ENCODE measurements around the gene CAMSAP1.

CAMSAP1 gene

DNA sequence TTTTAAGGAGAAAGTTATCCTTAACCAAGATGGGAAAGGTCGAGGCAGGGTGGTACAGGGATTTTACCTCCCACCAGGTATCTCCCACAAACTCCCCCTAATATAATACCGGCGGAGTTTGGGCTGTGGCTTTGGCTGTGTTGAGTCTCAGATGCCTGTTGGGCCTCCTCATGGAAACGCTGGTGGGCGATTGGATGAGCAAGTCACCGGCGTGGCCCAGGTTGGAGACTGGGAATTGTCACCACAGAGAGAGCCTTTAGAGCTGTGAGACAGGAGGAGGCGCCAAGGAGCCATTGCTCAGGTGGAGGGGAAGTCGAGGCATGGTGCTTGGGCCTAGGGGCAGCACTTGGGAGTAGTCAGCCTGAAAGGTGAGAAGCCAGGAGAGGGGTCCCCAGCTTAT lies 3.4 kb upstream of the CAMSAP1 start:
- Histone ChIP-seq H3K27me3 (ENCODE audit: control insufficient read depth, insufficient read depth, low read length) (no peaks in the 10 kb centered on the region), H3K9ac (ENCODE audit: low read length) (no peak overlapping the region), H3K4me1 (ENCODE audit: control insufficient read depth, insufficient read depth, low read length) (peaks cover 7% of the 10 kb centered on the region), H3K9me3 (ENCODE audit: control insufficient read depth, insufficient read depth, low read depth, low read length) (peaks cover 41% of the 10 kb centered on the region), H3K27ac (ENCODE audit: low read depth, low read length) (no peak overlapping the region), H3K4me3 (ENCODE audit: low read depth, low read length) (no peak overlapping the region), H3K36me3 (ENCODE audit: control insufficient read depth, insufficient read depth, low read length) (peaks cover 55% of the 10 kb centered on the region)

DNA sequence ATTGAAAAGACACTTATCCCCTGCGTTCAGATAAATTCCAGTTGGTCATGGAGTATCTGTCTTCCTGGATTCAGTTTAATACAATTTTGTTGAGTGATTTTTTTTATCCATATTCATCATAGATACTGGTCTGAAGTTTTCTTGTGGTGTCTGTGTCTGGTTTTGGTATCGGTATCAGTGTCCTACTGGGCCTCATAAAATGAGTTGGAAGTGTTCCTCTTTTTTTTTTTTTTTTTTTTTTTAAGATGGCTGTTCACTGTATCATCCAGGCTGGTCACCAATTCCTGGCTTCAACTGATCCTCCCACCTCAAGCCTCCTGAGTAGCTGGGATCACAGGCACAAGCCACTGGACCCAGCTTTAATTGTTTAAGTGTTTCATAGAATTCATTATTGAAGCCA lies 2.9 kb upstream of the CAMSAP1 start:
- H3K4me1 ChIP-seq (ENCODE audit: control insufficient read depth, insufficient read depth, low read length), result peaks cover 11% of the 10 kb centered on the region
- peaks cover 50% of the 10 kb centered on the region for H3K36me3 ChIP-seq (ENCODE audit: control insufficient read depth, insufficient read depth, low read length)
- H3K4me3 ChIP-seq (ENCODE audit: low read depth, low read length), result no peak overlapping the region
- H3K9ac ChIP-seq (ENCODE audit: low read length), result no peak overlapping the region
- no peaks in the 10 kb centered on the region for H3K27me3 ChIP-seq (ENCODE audit: control insufficient read depth, insufficient read depth, low read length)
- no peak overlapping the region for H3K27ac ChIP-seq (ENCODE audit: low read depth, low read length)
- H3K9me3 ChIP-seq (ENCODE audit: control insufficient read depth, insufficient read depth, low read depth, low read length), result peaks cover 35% of the 10 kb centered on the region

DNA sequence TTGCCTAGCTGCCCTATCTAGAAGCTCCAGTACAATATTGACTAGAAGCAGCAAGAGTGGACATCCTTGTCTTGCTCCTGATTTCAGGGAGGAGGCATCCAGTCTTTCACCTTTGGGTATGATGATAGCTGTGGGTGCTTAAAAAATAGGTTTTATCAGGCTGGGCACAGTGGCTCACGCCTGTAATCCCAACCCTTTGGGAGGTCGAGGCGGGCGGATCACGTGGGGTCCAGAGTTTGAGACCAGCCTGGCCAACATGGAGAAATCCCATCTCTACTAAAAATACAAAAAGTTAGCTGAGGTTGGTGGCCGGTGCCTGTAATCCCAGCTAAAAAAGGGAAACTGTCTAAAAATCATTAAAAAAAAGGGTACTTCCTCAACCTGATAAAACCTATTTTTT lies 2.0 kb upstream of the CAMSAP1 start:
- no peak overlapping the region for H3K9ac ChIP-seq (ENCODE audit: low read length)
- H3K27ac ChIP-seq (ENCODE audit: low read depth, low read length), result no peak overlapping the region
- H3K9me3 ChIP-seq (ENCODE audit: control insufficient read depth, insufficient read depth, low read depth, low read length), result peaks cover 27% of the 10 kb centered on the region
- no peak overlapping the region; the same call in 1 of the 2 replicates for H3K4me3 ChIP-seq (ENCODE audit: low read depth, low read length)
- peaks cover 41% of the 10 kb centered on the region for H3K36me3 ChIP-seq (ENCODE audit: control insufficient read depth, insufficient read depth, low read length)
- peaks cover 11% of the 10 kb centered on the region for H3K4me1 ChIP-seq (ENCODE audit: control insufficient read depth, insufficient read depth, low read length)
- H3K27me3 ChIP-seq (ENCODE audit: control insufficient read depth, insufficient read depth, low read length), result no peaks in the 10 kb centered on the region

GRCh38 chr9:135908754-135909204 lies 1.4 kb upstream of the CAMSAP1 start:
- H3K9ac ChIP-seq (ENCODE audit: low read length), result no peak overlapping the region
- H3K4me1 ChIP-seq (ENCODE audit: control insufficient read depth, insufficient read depth, low read length), result peaks cover 11% of the 10 kb centered on the region
- peak overlapping the region; percentile 71 for H3K4me3 ChIP-seq (ENCODE audit: low read depth, low read length)
- H3K36me3 ChIP-seq (ENCODE audit: control insufficient read depth, insufficient read depth, low read length), result peaks cover 36% of the 10 kb centered on the region
- no peak overlapping the region for H3K27ac ChIP-seq (ENCODE audit: low read depth, low read length)
- peaks cover 21% of the 10 kb centered on the region for H3K9me3 ChIP-seq (ENCODE audit: control insufficient read depth, insufficient read depth, low read depth, low read length)
- no peaks in the 10 kb centered on the region for H3K27me3 ChIP-seq (ENCODE audit: control insufficient read depth, insufficient read depth, low read length)

DNA sequence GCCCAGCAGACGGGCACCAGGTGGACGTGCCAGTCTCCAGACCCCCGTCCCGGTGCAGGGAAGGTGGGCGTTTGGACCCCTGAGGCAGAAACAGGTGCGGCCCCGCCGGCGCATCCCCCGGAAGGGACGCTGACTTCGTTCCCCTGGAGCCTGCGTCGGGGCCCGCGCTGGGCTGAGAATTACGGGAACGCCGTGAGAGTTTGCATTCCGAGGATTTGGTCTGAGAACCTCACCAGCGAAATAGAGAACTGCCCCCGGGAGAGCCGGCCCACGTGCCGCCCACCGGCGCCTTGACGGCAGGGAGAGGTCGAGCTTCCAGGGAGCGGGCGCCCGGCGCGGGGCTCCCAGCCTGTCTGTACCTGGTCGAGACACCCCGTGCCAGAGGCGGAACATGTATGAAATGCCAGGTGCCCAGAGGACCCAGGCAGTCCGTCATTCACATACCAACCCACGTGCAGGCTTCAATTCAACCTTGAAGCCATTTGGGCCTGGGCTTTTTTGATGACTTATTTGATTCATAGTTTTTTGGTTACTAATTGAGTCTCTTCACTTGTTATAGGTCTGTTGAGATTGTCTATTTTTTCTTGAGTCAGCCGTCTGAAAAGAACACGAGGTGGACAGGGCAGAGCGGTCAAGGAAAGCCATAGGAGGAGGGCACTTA lies 877 bp upstream of the CAMSAP1 start:
- Histone ChIP-seq H3K27ac (ENCODE audit: low read depth, low read length) (no peak overlapping the region), H3K4me3 (ENCODE audit: low read depth, low read length) (peak overlapping the region; percentile 71), H3K27me3 (ENCODE audit: control insufficient read depth, insufficient read depth, low read length) (no peaks in the 10 kb centered on the region), H3K9me3 (ENCODE audit: control insufficient read depth, insufficient read depth, low read depth, low read length) (peaks cover 15% of the 10 kb centered on the region), H3K4me1 (ENCODE audit: control insufficient read depth, insufficient read depth, low read length) (peaks cover 14% of the 10 kb centered on the region), H3K36me3 (ENCODE audit: control insufficient read depth, insufficient read depth, low read length) (peaks cover 31% of the 10 kb centered on the region), H3K9ac (ENCODE audit: low read length) (peak overlapping the region; percentile 17)

DNA sequence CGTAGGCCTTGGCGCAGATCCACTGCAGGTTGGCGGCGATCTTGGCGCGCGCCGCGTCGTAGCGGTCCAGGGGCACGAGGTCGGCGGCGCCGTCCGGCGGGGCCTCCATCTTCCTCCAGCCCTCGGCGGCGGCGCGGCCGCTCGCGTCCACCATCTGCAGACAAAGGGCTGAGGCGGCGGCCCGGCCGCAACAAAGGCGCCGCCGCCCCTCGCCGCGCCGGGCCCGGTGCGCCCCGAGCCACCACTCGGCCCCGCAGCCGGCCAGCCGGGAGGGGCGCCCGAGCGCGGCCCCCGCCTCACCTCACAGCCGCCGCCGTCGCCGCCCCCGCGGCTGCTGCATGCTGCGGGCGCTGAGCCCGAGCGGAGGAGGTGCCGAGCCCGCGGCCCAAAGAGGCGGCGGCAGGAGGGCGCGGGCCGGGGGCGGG lies 328 bp downstream of the CAMSAP1 start:
- Histone ChIP-seq H3K4me1 (ENCODE audit: control insufficient read depth, insufficient read depth, low read length) (peaks cover 20% of the 10 kb centered on the region), H3K4me3 (ENCODE audit: low read depth, low read length) (peak overlapping the region; percentile 98), H3K9ac (ENCODE audit: low read length) (peak overlapping the region; percentile 83), H3K27me3 (ENCODE audit: control insufficient read depth, insufficient read depth, low read length) (no peaks in the 10 kb centered on the region), H3K9me3 (ENCODE audit: control insufficient read depth, insufficient read depth, low read depth, low read length) (peaks cover 10% of the 10 kb centered on the region), H3K27ac (ENCODE audit: low read depth, low read length) (no peak overlapping the region), H3K36me3 (ENCODE audit: control insufficient read depth, insufficient read depth, low read length) (peaks cover 35% of the 10 kb centered on the region)

GRCh38 chr9:135906291-135907005 lies 898 bp downstream of the CAMSAP1 start:
- H3K27ac ChIP-seq (ENCODE audit: low read depth, low read length), result peak overlapping the region; percentile 45; the same call in 1 of the 2 replicates
- H3K9me3 ChIP-seq (ENCODE audit: control insufficient read depth, insufficient read depth, low read depth, low read length), result peaks cover 10% of the 10 kb centered on the region
- H3K4me1 ChIP-seq (ENCODE audit: control insufficient read depth, insufficient read depth, low read length), result peaks cover 20% of the 10 kb centered on the region
- H3K4me3 ChIP-seq (ENCODE audit: low read depth, low read length), result peak overlapping the region; percentile 98
- peaks cover 35% of the 10 kb centered on the region for H3K36me3 ChIP-seq (ENCODE audit: control insufficient read depth, insufficient read depth, low read length)
- no peaks in the 10 kb centered on the region for H3K27me3 ChIP-seq (ENCODE audit: control insufficient read depth, insufficient read depth, low read length)
- H3K9ac ChIP-seq (ENCODE audit: low read length), result peak overlapping the region; percentile 83

- Histone ChIP-seq H3K36me3 (ENCODE audit: control insufficient read depth, insufficient read depth, low read length) (peaks cover 30% of the 10 kb centered on the region), H3K27ac (ENCODE audit: low read depth, low read length) (no peak overlapping the region), H3K27me3 (ENCODE audit: control insufficient read depth, insufficient read depth, low read length) (no peaks in the 10 kb centered on the region), H3K4me1 (ENCODE audit: control insufficient read depth, insufficient read depth, low read length) (peaks cover 20% of the 10 kb centered on the region), H3K9ac (ENCODE audit: low read length) (peak overlapping the region; percentile 83), H3K4me3 (ENCODE audit: low read depth, low read length) (peak overlapping the region; percentile 98), H3K9me3 (ENCODE audit: control insufficient read depth, insufficient read depth, low read depth, low read length) (peaks cover 8% of the 10 kb centered on the region)
These were observed 1.7 kb downstream of the CAMSAP1 start for GRCh38 chr9:135905380-135906258.

GRCh38 chr9:135903786-135904520 lies 3.4 kb downstream of the CAMSAP1 start:
- H3K4me3 ChIP-seq (ENCODE audit: low read depth, low read length), result no peak overlapping the region
- no peak overlapping the region for H3K27ac ChIP-seq (ENCODE audit: low read depth, low read length)
- peaks cover 20% of the 10 kb centered on the region for H3K4me1 ChIP-seq (ENCODE audit: control insufficient read depth, insufficient read depth, low read length)
- no peak overlapping the region for H3K9ac ChIP-seq (ENCODE audit: low read length)
- H3K27me3 ChIP-seq (ENCODE audit: control insufficient read depth, insufficient read depth, low read length), result no peaks in the 10 kb centered on the region
- peaks cover 18% of the 10 kb centered on the region for H3K9me3 ChIP-seq (ENCODE audit: control insufficient read depth, insufficient read depth, low read depth, low read length)
- H3K36me3 ChIP-seq (ENCODE audit: control insufficient read depth, insufficient read depth, low read length), result peaks cover 28% of the 10 kb centered on the region

- Histone ChIP-seq H3K9ac (ENCODE audit: low read length) (no peak overlapping the region), H3K9me3 (ENCODE audit: control insufficient read depth, insufficient read depth, low read depth, low read length) (peaks cover 17% of the 10 kb centered on the region), H3K4me3 (ENCODE audit: low read depth, low read length) (no peak overlapping the region), H3K36me3 (ENCODE audit: control insufficient read depth, insufficient read depth, low read length) (peaks cover 30% of the 10 kb centered on the region), H3K4me1 (ENCODE audit: control insufficient read depth, insufficient read depth, low read length) (peaks cover 16% of the 10 kb centered on the region), H3K27ac (ENCODE audit: low read depth, low read length) (no peak overlapping the region), H3K27me3 (ENCODE audit: control insufficient read depth, insufficient read depth, low read length) (no peaks in the 10 kb centered on the region)
These were observed 4.0 kb downstream of the CAMSAP1 start for GRCh38 chr9:135903358-135903656.
